SIG-M5 treated with dmso at 0.1 percent for 504 hours (cell line): Measurements from ENCODE around the gene VSIG4.
A peak's percentile ranks its signal among the peaks of the same experiment; 100 is the strongest.
"Not testable (repeated sequence)": the region's sequence is repeated elsewhere in the genome, so short reads cannot be mapped to it uniquely, and the experiment has no call there.

Source experiments
- DNase-seq: peaks from one replicate; lab custom pipeline; 2025; ENCODE audit not compliant: unreplicated experiment; lab: John Stamatoyannopoulos, UW

The VSIG4 gene

DNA sequence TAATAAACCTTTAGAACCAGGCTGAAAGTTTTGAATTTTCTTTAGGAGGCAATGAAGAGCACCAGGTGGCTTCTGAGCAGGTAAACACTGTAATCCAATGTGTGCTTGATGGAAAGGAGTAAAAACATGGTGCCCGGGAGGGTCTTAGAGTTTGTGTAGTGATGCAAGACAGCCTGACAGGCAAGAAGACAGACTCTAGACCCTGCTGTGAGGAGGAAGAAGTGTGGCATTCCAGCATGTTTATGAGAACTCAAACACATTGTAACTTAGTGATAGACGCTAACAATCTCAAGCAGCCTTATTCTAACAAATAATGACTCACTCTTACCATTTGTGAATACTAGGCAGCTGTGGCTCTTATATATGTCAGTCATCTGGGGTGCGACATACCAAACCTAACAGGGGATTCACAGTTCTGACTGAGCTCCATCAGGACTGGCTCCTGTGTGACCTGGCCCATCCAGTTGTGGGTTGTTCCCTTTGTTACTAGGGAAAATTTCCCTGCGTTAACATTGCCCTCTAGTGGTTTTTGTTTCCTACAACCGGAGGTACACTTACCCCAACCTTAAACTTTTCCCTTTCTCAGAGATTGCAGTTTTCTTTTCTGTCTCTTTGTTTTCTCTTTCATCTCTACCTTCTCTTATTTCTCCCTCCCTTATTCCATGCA lies 53.8 kb downstream of the VSIG4 start:
- peak; percentile 81 for DNase-seq

DNA sequence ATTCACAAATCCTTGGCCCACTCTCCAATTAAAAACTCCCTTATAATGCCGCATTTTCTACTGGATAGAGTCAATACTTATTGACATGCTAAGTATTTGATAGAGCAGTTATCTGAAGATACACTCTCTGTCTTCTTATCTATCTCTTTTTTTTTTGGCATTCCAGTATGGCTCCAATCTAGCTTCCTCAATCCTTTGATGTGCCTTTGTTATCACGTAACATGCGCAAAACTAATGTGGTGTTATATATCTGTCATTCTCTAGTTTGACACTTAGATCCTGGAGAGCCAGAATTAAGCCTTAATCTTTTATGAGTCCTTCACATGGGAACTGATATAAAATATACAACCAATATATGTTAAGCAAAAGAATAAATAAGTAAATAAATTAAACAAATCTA lies 54.7 kb downstream of the VSIG4 start:
- no peak for DNase-seq

DNA sequence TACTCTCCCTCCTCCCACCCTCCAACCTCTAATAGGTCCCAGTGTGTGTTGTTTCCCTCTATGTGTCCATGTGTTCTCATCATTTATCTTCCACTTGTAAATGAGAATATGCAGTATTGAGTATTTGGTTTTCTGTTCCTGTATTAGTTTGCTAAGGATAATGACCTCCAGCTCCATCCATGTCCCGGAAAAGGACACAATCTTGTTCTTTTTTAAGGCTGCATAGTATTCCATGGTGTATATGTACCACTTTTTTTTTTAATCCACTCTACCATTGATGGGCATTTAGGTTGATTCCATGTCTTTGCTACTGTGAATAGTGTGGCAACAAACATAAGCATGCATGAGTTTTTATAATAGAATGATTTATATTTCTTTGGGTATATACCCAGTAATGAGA lies 62.7 kb downstream of the VSIG4 start:
- DNase-seq: not testable (repeated sequence)

DNA sequence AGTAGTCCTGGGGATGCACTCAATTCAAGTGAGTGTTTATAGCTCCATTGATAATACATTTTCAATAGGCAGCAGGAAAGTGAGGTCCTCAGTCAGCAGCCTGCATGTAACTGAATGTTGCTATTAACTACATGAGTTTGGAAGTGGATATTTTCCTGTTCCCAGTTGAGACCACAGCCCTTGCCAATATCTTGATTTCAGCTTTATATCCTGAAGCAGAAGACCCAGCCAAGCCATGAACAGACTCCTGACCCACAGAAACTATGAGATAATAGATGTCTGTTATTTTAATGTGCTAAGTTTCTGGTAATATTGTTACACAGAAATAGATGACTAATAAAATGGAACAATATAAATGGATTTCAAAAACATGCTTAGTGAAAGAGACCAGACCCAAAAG lies 63.7 kb downstream of the VSIG4 start:
- DNase-seq: no peak

DNA sequence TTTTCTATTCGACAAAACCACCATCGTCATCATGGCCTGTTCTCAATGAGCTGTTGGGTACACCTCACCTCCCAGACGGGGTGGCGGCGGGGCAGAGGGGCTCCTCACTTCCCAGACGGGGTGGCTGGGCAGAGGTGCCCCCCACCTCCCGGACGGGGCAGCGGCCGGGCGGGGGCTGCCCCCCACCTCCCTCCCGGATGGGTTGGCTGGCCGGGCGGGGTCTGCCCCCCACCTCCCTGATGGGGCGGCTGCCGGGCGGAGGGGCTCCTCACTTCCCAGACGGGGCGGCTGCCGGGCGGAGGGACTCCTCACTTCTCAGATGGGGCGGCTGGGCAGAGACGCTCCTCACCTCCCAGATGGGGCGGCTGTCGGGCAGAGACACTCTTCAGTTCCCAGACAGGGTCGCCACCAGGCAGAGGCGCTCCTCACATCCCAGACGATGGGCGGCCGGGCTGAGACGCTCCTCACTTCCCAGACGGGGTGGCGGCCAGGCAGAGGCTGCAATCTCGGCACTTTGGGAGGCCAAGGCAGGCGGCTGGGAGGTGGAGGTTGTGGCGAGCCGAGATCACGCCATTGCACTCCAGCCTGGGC lies 64.6 kb downstream of the VSIG4 start:
- not testable (repeated sequence) for DNase-seq
